NCI-H774 (cell line): ENCODE measurements around the gene PROSER3.
A peak's percentile ranks its signal among the peaks of the same experiment; 100 is the strongest.
"Not testable (repeated sequence)": the region's sequence is repeated elsewhere in the genome, so short reads cannot be mapped to it uniquely, and the experiment has no call there.

Experiments
- DNase-seq: peaks from one replicate; lab custom pipeline; 2025; lab: John Stamatoyannopoulos, UW

PROSER3 gene

DNA sequence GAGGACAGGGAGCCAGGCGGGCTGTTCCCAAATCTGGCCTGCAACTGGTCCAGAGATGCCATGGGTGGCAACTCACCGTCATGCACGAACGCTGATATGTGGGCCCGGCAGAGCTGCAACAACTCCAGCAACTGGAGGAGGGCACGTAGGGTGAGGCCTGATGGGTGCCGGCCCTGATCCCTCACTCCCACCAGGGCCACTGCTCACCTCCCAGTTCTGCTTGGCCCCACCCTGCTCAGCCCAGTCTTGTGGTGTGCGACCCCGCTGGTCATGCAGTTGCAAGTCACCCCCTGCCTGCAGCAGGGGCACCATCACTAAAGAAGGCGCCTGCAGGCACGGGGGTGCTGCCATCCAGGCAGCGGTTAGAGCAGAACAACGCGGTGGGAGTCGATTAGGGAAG, 34.3 kb downstream of the PROSER3 start:
- DNase-seq, result no peak

GRCh38 chr19:35792888-35793287, 34.9 kb downstream of the PROSER3 start:
- DNase-seq, result no peak

GRCh38 chr19:35793381-35794165, 35.6 kb downstream of the PROSER3 start:
- DNase-seq, result no peak

DNA sequence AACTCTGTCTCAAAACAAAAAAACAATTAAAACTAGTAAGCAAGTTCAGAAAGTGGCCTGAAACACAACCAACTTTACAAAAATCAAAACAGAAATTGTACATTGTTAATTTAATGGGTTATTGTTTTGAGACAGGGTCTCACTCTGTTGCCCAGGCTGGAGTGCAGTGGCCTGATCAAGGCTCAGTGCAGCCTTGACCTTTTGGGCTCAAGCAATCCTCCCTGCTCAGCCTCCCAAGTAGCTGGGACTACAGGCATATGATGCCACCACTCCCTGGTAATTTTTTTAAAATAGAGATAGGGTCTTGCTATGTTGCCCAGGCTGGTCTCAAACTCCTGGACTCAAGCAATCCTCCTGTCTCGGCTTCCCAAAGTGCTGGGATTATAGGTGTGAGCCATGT, 37.6 kb downstream of the PROSER3 start:
- DNase-seq, result not testable (repeated sequence)

GRCh38 chr19:35796645-35797542, 38.9 kb downstream of the PROSER3 start:
- DNase-seq, result no peak

DNA sequence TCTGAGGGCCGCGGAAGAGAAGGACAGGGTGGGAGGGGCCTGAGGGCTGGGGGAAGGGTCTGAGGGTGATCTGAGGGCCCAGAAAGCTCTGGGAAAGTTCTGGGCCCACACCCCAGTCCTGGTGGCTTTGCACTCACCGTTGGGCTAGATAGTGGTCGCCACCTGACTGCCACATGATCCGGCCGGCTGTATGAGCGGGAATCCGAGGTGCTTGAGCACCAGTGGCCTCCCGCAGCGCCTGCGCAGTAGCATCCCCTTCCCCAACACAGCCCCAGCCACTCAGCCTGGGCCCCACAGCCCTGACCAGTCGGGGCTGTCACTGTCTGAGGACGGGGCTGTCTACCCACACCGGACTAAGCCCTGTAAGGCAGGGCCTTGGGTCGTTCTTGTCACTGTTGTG, 39.7 kb downstream of the PROSER3 start:
- no peak for DNase-seq

DNA sequence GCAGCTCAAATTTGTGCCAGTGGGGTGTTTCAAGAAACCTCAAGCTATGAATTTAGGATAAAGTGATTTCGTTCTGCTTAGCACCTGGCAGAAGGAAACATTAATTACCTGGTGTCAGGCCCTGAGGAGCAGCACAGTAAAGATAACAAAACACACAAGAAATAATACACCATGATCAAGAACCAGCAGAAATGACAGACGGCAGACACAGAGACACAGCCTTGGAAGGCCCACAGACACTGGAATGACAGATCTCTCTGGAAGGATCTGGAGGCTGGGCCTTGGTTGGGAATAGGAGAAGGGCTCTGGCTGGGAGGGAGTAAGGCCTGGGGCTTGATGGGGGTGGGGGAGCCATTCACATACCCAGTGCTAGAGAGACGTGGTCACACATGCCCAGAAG, 43.9 kb downstream of the PROSER3 start:
- no peak for DNase-seq

GRCh38 chr19:35805526-35806102, 47.6 kb downstream of the PROSER3 start:
- DNase-seq, result peak; percentile 85

- DNase-seq, result no peak
Measured at GRCh38 chr19:35806597-35806996, 48.6 kb downstream of the PROSER3 start.

GRCh38 chr19:35807633-35808032, 49.7 kb downstream of the PROSER3 start:
- no peak for DNase-seq

- no peak for DNase-seq
Measured at GRCh38 chr19:35811317-35812219, 53.6 kb downstream of the PROSER3 start.

DNA sequence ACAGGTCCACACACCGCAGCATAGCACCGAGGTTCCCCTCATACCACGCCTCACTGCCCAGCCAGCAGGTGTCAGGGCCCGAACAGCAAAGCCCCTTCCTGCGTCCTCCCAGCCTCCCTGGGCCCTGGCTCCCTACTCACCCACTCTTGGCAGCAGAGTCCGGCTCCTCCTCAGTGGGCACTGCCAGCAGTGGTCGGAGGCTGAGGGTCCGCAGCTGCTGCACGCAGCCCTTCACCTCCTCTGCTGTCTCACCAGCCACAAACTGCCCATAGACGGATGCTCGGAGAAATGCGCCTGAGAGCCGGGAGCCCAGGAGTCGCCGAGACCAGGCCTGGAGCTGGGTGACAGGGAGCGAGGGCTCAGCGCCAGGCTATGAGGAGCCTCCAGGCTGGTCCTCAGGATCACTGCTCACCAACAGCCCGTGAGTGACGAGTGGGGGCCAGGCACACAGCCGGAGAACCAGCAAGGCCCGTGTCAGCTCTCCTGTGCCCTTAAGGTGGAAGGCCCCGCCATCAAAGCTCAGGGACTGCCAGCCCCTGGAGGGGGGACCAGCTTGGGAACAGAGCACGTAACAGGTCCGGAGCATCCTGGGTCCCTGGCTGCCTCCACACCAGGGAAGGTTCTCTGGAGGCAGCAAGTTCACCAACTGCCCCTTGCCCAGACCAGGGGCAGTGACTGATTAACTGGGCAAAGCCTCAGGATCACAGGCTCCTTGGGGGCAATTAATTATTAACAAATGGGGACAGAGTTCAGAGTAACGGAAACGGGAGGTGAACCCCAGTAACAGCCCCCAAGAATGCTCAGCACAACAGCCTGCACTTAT, 54.5 kb downstream of the PROSER3 start, which contains the start of gene PRODH2:
TSS of gene PRODH2 (minus strand) at position 626 of the 823 bp plus-strand sequence. CDS start at position 586, 40 bp downstream.
- DNase-seq, result no peak

DNA sequence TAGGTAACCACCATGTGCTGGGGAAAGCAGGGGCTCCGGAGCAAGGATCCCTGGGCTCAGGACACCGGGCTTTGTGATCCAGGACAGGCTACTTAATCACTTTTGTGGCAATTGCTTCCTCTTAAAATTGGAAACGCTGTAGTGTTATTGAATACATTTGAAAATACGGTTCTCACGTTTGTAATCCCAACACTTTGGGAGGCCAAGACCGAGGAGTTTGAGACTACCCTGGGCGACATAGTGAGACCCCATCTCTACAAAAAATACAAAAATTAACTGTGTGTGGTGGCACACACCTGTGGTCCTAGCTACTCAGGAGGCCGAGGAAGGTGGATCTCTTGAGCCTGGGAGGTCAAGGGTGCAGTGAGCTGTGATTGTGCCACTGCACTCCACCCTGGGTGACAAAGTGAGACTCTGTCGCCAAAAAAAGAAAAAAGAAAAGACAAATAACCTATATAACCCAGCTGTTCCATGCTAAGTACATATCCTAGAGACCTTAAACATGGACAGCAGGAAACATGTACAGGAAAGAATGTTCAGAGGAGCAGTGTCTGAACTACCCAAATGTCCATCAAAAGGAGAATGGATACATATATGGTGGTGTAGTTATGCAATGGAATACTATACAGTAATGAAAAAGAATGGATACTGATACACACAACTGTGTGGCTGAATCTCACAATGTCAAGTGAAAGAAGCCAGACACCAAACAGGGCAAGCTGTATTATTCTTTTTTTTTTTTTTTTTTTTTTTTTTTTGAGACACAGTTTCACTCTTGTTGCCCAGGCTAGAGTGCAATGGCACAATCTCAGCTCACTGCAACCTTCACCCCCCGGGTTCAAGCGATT, 55.3 kb downstream of the PROSER3 start:
- DNase-seq, result no peak

DNA sequence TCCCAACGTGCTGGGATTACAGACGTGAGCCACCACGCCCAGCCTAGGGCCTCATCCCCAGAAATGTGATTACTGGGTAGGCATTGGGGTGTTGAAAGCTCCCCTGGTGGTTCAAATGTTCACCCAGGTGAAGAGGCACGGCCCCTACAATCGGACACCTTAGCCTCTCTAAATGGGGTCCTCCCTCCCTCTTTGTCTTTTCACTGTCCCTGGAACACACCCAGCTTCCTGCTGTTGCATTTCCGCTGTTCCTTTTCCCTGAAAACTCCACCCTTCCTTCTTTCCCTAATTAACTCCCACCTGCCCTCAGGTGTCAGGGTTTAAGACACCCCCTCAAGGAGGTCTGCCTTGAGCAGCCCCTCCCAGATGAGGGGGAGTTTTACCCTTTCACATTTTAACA, 58.3 kb downstream of the PROSER3 start:
- DNase-seq, result no peak

- no peak for DNase-seq
Measured at GRCh38 chr19:35816846-35817245, 58.9 kb downstream of the PROSER3 start.

- no peak for DNase-seq
Measured at GRCh38 chr19:35818445-35818844, 60.5 kb downstream of the PROSER3 start.
